ENCODE measurements around the gene OR6C3.

OR6C3 gene

GRCh38 chr12:55330446-55330845, at the start of gene OR6C3:
OR6C3 (plus strand) TSS chr12:55330746; CDS start chr12:55331701, 955 bp downstream.
- H3K9ac ChIP-seq = no peak within 1 kb of the TSS
- H3K27me3 ChIP-seq (ENCODE audit: control insufficient read depth, insufficient read depth, low read length) = no peaks in the 10 kb centered on the region
- no peak within 1 kb of the TSS for H3K27ac ChIP-seq
- H3K79me2 ChIP-seq = no peaks in the 10 kb centered on the region
- H3K4me3 ChIP-seq (ENCODE audit: low read depth, low read length) = no peak within 1 kb of the TSS
- H3K36me3 ChIP-seq (ENCODE audit: control insufficient read depth, insufficient read depth, low read length) = no peaks in the 10 kb centered on the region
- no peak within 1 kb of the TSS for H2AFZ ChIP-seq
- no peaks in the 10 kb centered on the region for H3K9me3 ChIP-seq (ENCODE audit: control insufficient read depth, low read length)
- no peak within 1 kb of the TSS for H3K4me2 ChIP-seq (ENCODE audit: low read length)
- H3K4me1 ChIP-seq = no peaks in the 10 kb centered on the region
- TF ChIP-seq CTCF (IDR thresholded peaks at IDR 0.05) = no peak

- no peaks in the 10 kb centered on the region for H3K79me2 ChIP-seq
- H3K36me3 ChIP-seq (ENCODE audit: control insufficient read depth, insufficient read depth, low read length) = no peaks in the 10 kb centered on the region
- H3K27ac ChIP-seq = no peak overlapping the region
- no peaks in the 10 kb centered on the region for H3K9me3 ChIP-seq (ENCODE audit: control insufficient read depth, low read length)
- no peak overlapping the region for H2AFZ ChIP-seq
- H3K9ac ChIP-seq = no peak overlapping the region
- H3K4me1 ChIP-seq = no peaks in the 10 kb centered on the region
- no peaks in the 10 kb centered on the region for H3K27me3 ChIP-seq (ENCODE audit: control insufficient read depth, insufficient read depth, low read length)
- TF ChIP-seq CTCF (IDR thresholded peaks at IDR 0.05) = no peak
- no peak overlapping the region for H3K4me2 ChIP-seq (ENCODE audit: low read length)
- H3K4me3 ChIP-seq (ENCODE audit: low read depth, low read length) = no peak overlapping the region
Observed at GRCh38 chr12:55280991-55281390, 49.6 kb upstream of the OR6C3 start.

- TF ChIP-seq CTCF (IDR thresholded peaks at IDR 0.05) = no peak
- Histone ChIP-seq H3K4me2 (ENCODE audit: low read length) (no peak overlapping the region), H3K4me1 (no peaks in the 10 kb centered on the region), H2AFZ (no peak overlapping the region), H3K27me3 (ENCODE audit: control insufficient read depth, insufficient read depth, low read length) (no peaks in the 10 kb centered on the region), H3K27ac (no peak overlapping the region), H3K9ac (no peak overlapping the region), H3K79me2 (no peaks in the 10 kb centered on the region), H3K4me3 (ENCODE audit: low read depth, low read length) (no peak overlapping the region), H3K9me3 (ENCODE audit: control insufficient read depth, low read length) (no peaks in the 10 kb centered on the region), H3K36me3 (ENCODE audit: control insufficient read depth, insufficient read depth, low read length) (no peaks in the 10 kb centered on the region)
Observed at GRCh38 chr12:55289999-55290398, 40.5 kb upstream of the OR6C3 start.

- no peak within 1 kb of the TSS for H3K9ac ChIP-seq
- no peaks in the 10 kb centered on the region for H3K79me2 ChIP-seq
- H3K36me3 ChIP-seq (ENCODE audit: control insufficient read depth, insufficient read depth, low read length) = no peaks in the 10 kb centered on the region
- no peaks in the 10 kb centered on the region for H3K4me1 ChIP-seq
- no peak within 1 kb of the TSS for H2AFZ ChIP-seq
- H3K27me3 ChIP-seq (ENCODE audit: control insufficient read depth, insufficient read depth, low read length) = no peaks in the 10 kb centered on the region
- H3K4me3 ChIP-seq (ENCODE audit: low read depth, low read length) = no peak within 1 kb of the TSS
- H3K27ac ChIP-seq = no peak within 1 kb of the TSS
- no peak within 1 kb of the TSS for H3K4me2 ChIP-seq (ENCODE audit: low read length)
- no peak for TF ChIP-seq CTCF (IDR thresholded peaks at IDR 0.05)
- no peaks in the 10 kb centered on the region for H3K9me3 ChIP-seq (ENCODE audit: control insufficient read depth, low read length)
Observed at GRCh38 chr12:55296469-55296868, 34.1 kb upstream of the OR6C3 start, which contains the start of gene OR6C6. OR6C6 (minus strand) TSS chr12:55296569; CDS start chr12:55295232, 1,337 bp downstream.

- H3K27me3 ChIP-seq (ENCODE audit: control insufficient read depth, insufficient read depth, low read length) = no peaks in the 10 kb centered on the region
- no peak within 1 kb of the TSS for H3K4me2 ChIP-seq (ENCODE audit: low read length)
- TF ChIP-seq CTCF (IDR thresholded peaks at IDR 0.05) = no peak
- H2AFZ ChIP-seq = no peak within 1 kb of the TSS
- no peak within 1 kb of the TSS for H3K4me3 ChIP-seq (ENCODE audit: low read depth, low read length)
- H3K36me3 ChIP-seq (ENCODE audit: control insufficient read depth, insufficient read depth, low read length) = no peaks in the 10 kb centered on the region
- H3K4me1 ChIP-seq = no peaks in the 10 kb centered on the region
- no peak within 1 kb of the TSS for H3K27ac ChIP-seq
- H3K9ac ChIP-seq = no peak within 1 kb of the TSS
- no peaks in the 10 kb centered on the region for H3K9me3 ChIP-seq (ENCODE audit: control insufficient read depth, low read length)
- no peaks in the 10 kb centered on the region for H3K79me2 ChIP-seq
Observed at GRCh38 chr12:55314043-55314442, 16.5 kb upstream of the OR6C3 start, which contains the start of gene OR6C1. OR6C1 (plus strand) TSS chr12:55314343; CDS start chr12:55320600, 6,257 bp downstream.

Data from parathyroid adenoma (tissue), 2 donors.